Choroid plexus epithelial cell (primary cell): Measurements from ENCODE around the gene CCSER1.
"Not testable (repeated sequence)": the region's sequence is repeated elsewhere in the genome, so short reads cannot be mapped to it uniquely, and the experiment has no call there.

Experiments
- DNase-seq: peaks from one replicate; pipeline ENCODE4 v3.0.0-alpha.2; 2010; ENCODE audit warnings: low read depth
- H3K4me3 ChIP-seq: 2 replicates; pipeline ENCODE4 v1.5.1; 2011; ENCODE audit warnings: low read depth, mild to moderate bottlenecking, control low read depth, low read length, moderate library complexity
- CTCF ChIP-seq: conservative IDR thresholded peaks from 2 replicates; pipeline ENCODE4 v1.5.1; 2011; ENCODE audit warnings: low read depth, mild to moderate bottlenecking, control low read depth, inconsistent platforms, low read length, moderate library complexity

Gene CCSER1

GRCh38 chr4:91447168-91447567 is 1320.0 kb downstream of the CCSER1 start:
- DNase-seq = no peak
- TF ChIP-seq CTCF = no peak
- no peak overlapping the region for H3K4me3 ChIP-seq

GRCh38 chr4:91448668-91449330 is 1321.6 kb downstream of the CCSER1 start:
- no peak overlapping the region for H3K4me3 ChIP-seq
- TF ChIP-seq CTCF = no peak

GRCh38 chr4:91454111-91454510 is 1326.9 kb downstream of the CCSER1 start:
- no peak for TF ChIP-seq CTCF
- no peak for DNase-seq
- H3K4me3 ChIP-seq = no peak overlapping the region

More at GRCh38 chr4:91448668-91449330, 1321.6 kb downstream of the CCSER1 start:
- DNase-seq = peak; percentile 50

GRCh38 chr4:91462566-91462965 is 1335.4 kb downstream of the CCSER1 start:
- not testable (repeated sequence) for DNase-seq, H3K4me3 ChIP-seq

GRCh38 chr4:91470671-91471070 is 1343.5 kb downstream of the CCSER1 start:
- TF ChIP-seq CTCF = no peak
- DNase-seq = no peak
- H3K4me3 ChIP-seq = no peak overlapping the region

GRCh38 chr4:91471280-91471679 is 1344.1 kb downstream of the CCSER1 start:
- no peak overlapping the region for H3K4me3 ChIP-seq
- no peak for TF ChIP-seq CTCF
- no peak for DNase-seq

GRCh38 chr4:91472046-91472445 is 1344.9 kb downstream of the CCSER1 start:
- H3K4me3 ChIP-seq = no peak overlapping the region
- DNase-seq = no peak
- TF ChIP-seq CTCF = no peak
